ENCODE measurements around the gene TRPV2.
"Not testable (repeated sequence)": the region's sequence is repeated elsewhere in the genome, so short reads cannot be mapped to it uniquely, and the experiment has no call there.

The TRPV2 gene

DNA sequence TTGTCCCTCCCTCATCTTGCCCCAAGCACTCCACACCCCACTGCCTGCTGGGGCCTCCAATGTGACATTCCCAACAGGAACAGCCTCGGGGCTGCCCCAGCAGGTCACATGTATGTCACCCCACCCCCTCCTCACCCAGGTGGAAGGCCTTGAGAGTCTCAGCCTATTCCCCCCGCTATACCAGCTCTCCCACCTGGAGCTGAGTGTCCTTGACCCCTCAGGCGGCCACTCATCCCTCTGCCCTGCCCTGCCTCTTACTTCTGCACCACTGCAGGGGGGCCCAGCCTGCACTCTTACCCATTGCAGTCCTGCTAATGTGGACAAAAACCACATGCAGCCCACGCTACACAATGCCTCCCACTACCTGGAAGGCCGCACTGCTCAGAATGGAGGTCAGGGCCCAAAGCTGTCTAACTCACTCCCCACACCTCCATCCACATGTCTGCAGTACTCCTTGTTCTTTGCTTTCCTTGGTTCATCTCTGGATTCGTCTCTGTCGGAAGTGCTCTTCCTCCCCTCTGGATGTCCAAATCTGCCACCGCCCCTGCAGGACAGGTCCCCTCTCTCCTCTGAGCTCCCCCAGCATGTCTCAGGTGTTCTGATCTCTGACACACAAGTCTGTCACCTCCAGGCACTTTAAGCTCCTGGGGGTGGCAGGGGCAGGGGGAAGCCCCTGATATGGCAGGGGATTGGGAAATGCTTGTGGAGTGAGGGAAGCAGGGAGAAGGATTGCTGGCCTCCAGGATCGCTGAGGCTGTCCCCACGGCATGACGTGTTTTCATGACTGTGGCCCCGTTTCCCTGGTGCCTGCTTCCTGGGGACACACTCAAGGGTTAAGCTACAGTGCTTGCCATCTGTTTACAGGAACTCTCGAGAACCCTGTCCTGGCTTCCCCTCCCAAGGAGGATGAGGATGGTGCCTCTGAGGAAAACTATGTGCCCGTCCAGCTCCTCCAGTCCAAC is 20.8 kb downstream of the TRPV2 start:
- DNase-seq (ENCODE audit: low read depth): no peak

DNA sequence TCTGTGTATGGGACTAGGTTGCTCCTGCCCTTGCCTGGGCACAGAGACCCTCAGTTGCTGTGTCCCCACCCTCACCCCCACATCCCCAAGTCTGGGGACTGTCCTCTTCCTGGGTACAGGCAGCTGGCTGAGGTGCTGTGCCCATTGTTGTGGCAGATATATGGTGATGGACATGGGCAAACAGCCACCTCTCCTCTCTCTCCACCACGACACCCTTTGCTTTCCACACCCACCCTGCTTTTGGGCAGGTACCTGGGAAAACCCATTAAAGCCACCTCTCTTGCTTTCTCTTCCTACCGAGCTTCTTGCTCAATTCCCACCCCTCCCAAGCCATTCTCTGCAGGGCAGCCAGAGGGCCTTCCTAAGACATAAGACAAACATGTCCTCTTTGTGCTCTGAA is 21.7 kb downstream of the TRPV2 start:
- no peak for DNase-seq (ENCODE audit: low read depth)

- DNase-seq (ENCODE audit: low read depth): no peak
These were observed 22.8 kb downstream of the TRPV2 start for GRCh38 chr17:16438173-16438556.

DNA sequence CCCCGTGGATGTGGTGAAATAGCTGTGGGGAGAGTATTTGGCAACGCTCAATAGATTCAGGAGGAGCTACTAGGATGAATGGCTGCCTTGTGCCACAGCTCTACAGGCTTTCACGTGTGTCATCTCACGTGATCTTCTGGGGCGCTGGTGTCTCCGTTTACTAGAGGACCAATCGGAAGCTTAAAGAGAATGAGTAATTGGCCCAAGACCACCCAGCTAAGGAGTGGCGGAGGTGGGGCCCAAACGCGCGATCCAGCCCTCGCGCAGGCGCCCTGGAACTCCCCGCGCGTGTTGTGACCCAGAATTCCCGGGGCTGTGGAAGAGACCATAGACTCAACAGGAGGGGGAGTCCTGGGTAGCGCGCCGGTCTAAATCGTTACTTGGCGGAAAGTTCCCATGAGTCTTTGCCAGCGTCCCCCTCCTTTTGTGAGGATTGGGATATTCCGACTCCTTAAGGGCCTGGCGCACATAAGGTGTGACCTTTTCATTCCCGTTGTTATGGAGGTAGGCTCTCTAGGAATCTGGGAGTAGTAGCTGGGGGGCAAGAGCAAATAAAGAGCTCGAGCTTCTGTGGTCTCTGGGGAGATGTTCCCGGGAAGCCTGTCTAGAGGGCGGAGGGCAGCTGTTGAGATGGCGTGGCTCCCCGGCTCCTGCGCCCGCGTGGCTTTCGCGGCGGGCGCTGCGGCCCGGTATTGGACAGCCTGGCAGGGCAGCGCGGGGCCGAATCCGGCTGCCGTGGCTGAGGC is 23.4 kb downstream of the TRPV2 start:
- peak; percentile 92 for DNase-seq (ENCODE audit: low read depth)

DNA sequence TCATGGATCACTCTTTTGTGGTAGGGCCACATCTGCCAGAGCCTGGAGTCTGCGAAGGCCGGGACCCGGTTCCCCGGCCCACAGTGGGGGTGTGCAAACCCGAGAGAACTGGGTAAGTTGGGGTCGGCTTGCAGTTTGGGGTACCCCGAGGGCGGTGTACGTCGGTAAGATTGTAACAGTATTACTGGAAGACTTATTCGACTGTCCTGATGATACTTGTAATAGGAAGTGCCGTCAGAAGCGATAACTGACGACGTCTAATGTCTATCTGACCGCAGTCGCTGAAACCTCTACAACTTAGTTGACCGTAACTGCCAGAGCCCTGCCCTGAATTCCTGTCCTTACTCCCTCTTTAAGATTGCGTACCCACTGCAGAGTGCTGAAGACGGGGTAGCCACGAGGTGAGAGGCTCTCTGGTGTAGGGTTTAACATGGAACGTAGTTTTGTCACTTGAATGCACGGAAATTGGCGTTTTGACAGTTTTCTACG is 24.0 kb downstream of the TRPV2 start:
- DNase-seq (ENCODE audit: low read depth): no peak

DNA sequence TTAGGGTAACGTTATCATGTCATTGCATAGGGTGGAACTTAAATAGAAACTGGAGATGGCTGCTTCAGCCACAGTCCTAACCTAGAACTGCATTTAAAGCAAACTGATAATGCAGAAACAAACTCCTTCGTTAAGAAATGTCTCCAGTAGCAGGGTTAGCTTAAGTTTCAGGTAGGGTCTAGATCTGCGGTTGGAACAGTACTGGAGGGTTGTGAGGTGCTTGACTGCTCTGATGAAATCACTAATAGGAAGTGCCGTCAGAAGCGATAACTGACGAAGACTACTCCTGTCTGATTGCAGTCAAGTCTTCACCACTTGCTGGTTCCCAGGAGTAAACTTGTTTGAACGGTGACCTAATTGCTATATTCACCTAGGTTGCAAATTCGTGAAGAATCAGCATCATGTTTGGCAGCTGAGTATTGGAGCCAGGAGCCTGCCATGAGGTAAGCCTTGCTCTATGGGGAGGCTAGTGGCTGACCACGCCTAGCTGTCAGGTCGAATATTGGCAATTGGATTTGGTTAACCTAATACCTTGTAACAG is 24.5 kb downstream of the TRPV2 start:
- no peak for DNase-seq (ENCODE audit: low read depth)

DNA sequence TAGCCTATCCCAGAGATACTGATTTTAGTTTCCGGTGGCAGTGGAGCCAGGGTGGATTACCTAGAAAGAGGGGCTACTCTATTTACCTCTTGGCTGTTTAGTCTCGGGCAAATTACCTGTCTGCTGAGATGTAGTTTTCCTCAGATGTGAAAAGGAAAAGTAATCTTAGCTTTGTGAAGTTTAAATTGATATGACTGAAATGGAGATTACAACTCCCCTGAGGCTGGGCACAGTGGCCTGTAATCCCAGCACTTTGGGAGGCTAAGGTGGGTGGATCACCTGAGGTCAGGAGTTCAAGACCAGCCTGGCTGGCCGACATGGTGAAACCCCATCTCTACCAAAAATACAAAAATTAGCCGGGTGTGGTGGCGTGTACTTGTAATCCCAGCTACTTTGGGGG is 25.0 kb downstream of the TRPV2 start:
- DNase-seq (ENCODE audit: low read depth): not testable (repeated sequence)

- no peak for DNase-seq (ENCODE audit: low read depth)
These were observed 25.7 kb downstream of the TRPV2 start for GRCh38 chr17:16440901-16441629.

- DNase-seq (ENCODE audit: low read depth): no peak
These were observed 26.8 kb downstream of the TRPV2 start for GRCh38 chr17:16442141-16442540.

DNA sequence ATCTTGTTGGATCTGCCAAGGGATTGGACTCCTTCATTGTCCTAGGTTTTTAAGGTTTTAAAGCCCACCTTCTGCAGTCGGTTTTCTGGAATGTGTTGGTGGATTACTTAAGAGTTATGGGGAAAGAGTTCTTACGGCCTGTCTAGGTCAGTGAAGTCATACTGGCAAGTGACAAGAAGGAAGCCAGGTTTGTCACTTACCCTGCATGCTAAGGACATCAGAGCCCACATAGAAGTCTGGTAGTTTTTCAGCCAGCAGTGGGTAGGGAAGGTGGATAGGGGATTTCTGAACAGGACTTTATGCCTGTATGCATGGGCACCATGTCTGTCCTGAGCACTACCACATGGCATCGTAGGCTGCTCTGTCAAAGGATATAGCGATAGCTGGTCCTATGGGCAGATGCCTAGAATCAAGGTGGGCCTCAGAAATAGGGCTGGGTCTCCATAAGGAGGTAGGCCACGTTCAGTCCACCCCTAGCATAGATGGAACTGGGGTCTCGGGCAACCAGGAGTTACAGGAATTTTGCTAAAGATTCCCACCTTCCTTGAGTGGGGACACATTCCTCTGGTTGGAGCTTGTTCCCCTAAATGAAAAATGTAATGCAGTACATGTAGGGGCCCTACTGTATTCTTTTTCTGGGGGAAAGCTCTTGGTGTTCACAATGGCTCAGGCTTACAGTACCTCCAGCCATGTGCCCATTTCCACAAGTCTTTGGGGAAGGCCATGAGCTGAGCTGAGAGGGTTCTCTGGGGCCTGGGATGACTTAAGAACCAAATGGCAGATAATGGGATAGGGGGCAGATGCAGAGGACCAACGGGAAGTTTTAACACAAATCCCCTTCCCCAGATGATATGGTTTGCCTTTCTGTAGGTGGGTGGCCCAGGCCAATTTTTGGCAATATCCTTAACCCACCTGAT is 27.5 kb downstream of the TRPV2 start:
- no peak for DNase-seq (ENCODE audit: low read depth)

DNA sequence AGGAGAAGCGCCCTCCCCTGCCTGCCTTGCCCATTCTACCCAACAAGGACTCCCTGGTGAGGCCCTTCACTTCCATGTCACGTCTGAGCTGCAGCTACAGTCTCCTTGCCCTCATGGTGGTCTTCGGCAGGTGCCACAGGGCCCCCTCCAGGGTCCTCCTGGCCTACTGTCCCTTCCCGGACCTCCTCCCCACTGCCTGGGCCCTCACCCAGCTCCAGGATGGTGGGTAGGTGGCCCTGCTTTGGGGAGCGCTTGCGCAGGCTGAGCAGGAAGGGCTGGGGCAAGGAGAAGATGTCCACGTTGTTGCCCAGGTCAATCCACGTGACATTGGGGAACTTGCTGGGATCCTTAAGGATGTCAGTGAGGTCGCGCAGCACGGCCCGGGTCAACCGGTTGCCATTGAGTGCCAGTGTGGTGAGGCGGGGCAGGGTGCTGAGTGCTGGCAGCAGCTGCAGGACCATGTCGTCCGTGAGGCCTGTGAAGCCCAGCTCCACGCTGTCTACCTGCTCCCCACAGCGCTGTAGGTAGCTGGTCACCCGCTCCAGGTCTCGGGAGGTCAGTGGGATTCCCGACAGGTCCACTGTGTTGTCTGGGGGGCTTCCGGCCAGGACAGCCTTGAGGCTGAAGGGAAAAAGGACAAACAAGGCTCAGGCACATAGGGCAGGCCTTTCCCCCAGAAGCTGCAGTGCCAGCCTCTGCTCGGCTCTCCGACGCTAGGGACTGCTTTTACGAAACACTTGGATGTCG is 28.3 kb downstream of the TRPV2 start:
- DNase-seq (ENCODE audit: low read depth): no peak

DNA sequence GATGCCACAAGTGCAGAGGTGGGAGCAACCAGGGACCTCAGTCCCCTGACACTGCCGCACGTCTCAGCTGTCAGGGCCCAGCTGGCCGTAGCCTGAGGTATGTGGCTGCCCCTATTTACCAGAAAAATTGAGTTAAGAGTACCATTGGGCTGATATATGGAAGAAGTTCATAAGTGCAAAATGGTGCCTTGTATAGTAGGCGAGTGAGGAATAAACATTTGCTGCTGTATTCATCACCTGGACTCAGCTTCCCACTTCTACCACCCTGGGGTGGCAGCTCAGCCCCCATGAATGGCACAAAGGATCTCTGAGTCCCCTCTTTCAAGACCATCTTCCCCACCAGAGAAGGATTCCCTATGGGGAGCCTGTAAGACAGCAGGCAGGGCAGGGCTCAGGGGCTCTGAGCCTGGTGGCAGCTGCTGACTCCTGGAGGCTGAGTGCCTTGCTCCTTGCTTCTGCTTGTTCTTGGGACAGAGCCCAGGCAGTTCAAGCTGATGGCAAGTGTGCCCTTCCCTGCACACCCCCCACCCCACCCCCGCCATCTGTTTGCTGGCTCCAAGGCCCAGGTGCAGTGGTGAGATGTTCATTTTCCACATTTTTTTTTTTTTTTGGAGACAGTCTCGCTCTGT is 29.0 kb downstream of the TRPV2 start:
- no peak for DNase-seq (ENCODE audit: low read depth)

DNA sequence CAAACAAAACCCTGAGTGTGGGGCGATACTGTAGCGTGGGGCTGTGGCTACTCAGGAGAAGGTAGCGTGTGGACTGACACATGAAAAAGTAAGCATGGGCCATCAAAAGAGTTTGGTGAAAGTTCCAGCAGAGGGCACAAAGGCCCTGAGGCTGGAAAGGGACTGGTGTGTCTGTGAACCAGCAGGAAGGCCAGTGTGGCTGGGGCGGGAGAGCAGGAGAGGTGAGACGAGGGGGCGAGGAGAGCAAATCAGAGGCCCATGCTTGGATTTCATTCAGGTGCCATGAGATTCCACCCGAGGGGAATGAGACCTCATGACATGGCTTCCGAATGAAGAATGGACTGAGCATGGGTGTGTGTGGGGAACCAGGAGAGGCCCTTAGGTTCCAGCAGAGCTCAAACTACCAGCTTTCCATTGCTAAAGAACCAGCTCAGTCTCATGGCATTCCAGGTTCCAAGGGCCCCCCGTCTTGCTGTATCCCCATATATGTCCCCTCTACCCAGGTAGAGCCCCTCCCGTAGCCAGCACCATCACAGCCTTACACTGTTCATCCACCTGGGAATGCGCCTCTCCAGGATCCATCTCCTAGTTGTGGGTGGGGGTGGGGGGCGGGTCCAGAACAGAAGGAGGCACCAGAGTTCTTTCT is 31.1 kb downstream of the TRPV2 start:
- DNase-seq (ENCODE audit: low read depth): no peak

GRCh38 chr17:16447676-16448075 is 32.3 kb downstream of the TRPV2 start:
- no peak for DNase-seq (ENCODE audit: low read depth)

DNA sequence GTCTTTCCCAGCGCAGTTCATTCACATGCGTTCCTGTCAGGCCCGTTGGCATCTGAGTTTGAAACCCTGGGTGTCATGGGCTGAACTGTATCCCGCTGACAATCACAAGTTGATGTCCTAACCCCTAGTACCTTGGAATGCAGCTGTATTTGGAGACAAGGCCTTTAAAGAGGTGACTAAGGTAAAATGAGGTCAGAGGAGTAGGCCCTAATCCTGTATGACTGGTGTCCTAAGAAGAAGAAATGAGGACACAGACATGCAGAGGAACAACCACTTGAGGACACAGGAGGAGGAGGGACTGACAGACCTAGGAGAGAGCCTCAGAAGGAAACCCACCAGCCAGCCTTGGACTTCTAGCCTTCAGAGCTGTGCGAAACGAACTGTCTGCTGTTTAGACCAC is 33.1 kb downstream of the TRPV2 start:
- no peak for DNase-seq (ENCODE audit: low read depth)

GRCh38 chr17:16449121-16449570 is 33.8 kb downstream of the TRPV2 start:
- no peak for DNase-seq (ENCODE audit: low read depth)

DNA sequence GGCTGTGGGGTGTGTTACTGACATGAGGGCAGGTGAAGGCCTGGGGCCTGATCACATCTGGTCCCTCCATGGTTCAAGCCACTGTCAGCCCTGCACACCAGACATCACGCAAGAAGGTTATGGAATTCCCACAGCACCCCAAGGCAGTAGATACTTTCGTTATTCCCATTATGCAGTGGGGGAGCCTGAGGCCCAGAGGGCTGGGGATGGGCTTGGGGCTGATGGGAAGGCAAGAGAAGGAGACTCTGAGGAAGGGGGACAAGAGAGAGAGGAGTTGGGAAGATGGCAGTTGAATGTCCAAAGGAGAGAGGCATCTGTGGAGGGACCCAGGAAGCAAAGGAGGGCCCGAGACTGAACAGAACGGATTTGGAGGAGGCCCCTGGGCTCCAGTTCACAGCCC is 34.7 kb downstream of the TRPV2 start:
- DNase-seq (ENCODE audit: low read depth): no peak

- DNase-seq (ENCODE audit: low read depth): not testable (repeated sequence)
These were observed 36.9 kb downstream of the TRPV2 start for GRCh38 chr17:16452268-16452667.

GRCh38 chr17:16453493-16453851 is 38.1 kb downstream of the TRPV2 start:
- no peak for DNase-seq (ENCODE audit: low read depth)
